Activated CD8-positive, alpha-beta memory T cell treated with anti-CD3 and anti-CD28 coated beads, Interleukin-2, amount 50 U/mL, for 1 hour (primary cell): ENCODE measurements around the gene NPAS1.
"Not testable (repeated sequence)": the region's sequence is repeated elsewhere in the genome, so short reads cannot be mapped to it uniquely, and the experiment has no call there.

Source experiments
- DNase-seq: peaks from one replicate; pipeline ENCODE4 v3.0.0-alpha.2; 2020; ENCODE audit errors: extremely low read depth

Gene NPAS1

GRCh38 chr19:46990991-46991676, 28.5 kb upstream of the NPAS1 start:
- DNase-seq = no peak

GRCh38 chr19:46992699-46993535, 26.7 kb upstream of the NPAS1 start:
- no peak for DNase-seq

- no peak for DNase-seq
Measured at GRCh38 chr19:46993622-46994021, 26.0 kb upstream of the NPAS1 start.

- DNase-seq = no peak
Measured at GRCh38 chr19:46994141-46994686, 25.4 kb upstream of the NPAS1 start.

- no peak for DNase-seq
Measured at GRCh38 chr19:46995492-46995891, 24.1 kb upstream of the NPAS1 start.

GRCh38 chr19:46998445-46999125, 21.1 kb upstream of the NPAS1 start:
- no peak for DNase-seq

- DNase-seq = no peak
Measured at GRCh38 chr19:46999377-46999776, 20.3 kb upstream of the NPAS1 start.

- DNase-seq = no peak
Measured at GRCh38 chr19:46999878-47000277, 19.8 kb upstream of the NPAS1 start.

GRCh38 chr19:47000373-47000772, 19.3 kb upstream of the NPAS1 start:
- no peak for DNase-seq

GRCh38 chr19:47001584-47001983, 18.1 kb upstream of the NPAS1 start:
- DNase-seq = no peak

GRCh38 chr19:47002106-47002766, 17.4 kb upstream of the NPAS1 start:
- DNase-seq = no peak

- DNase-seq = no peak
Measured at GRCh38 chr19:47002853-47003610, 16.6 kb upstream of the NPAS1 start.

GRCh38 chr19:47003611-47004465, 15.8 kb upstream of the NPAS1 start:
- DNase-seq = no peak

- no peak for DNase-seq
Measured at GRCh38 chr19:47005164-47005641, 14.4 kb upstream of the NPAS1 start.

GRCh38 chr19:47005873-47006272, 13.8 kb upstream of the NPAS1 start:
- no peak for DNase-seq

GRCh38 chr19:47006496-47006895, 13.1 kb upstream of the NPAS1 start:
- DNase-seq = no peak

- DNase-seq = not testable (repeated sequence)
Measured at GRCh38 chr19:47010549-47010948, 9.1 kb upstream of the NPAS1 start.

- no peak for DNase-seq
Measured at GRCh38 chr19:47012617-47013016, 7.0 kb upstream of the NPAS1 start.

GRCh38 chr19:47013041-47013517, 6.6 kb upstream of the NPAS1 start:
- no peak for DNase-seq

GRCh38 chr19:47018923-47019322, 714 bp upstream of the NPAS1 start:
- DNase-seq = no peak
